ENCODE measurements around the gene WNT2.

WNT2 gene

GRCh38 chr7:117323305-117323850 is 520 bp upstream of the WNT2 start:
- no peak for TF ChIP-seq TOX (CRISPR knock-in tag; IDR thresholded peaks at IDR 0.05; ENCODE audit: borderline replicate concordance)
- no peak for TF ChIP-seq ARNTL (CRISPR knock-in tag; IDR thresholded peaks at IDR 0.05; ENCODE audit: borderline replicate concordance, low read depth)
- no peak for TF ChIP-seq POU6F1 (CRISPR knock-in tag; IDR thresholded peaks at IDR 0.05; ENCODE audit: borderline replicate concordance, low read depth)
- no peak for TF ChIP-seq OSR1 (CRISPR knock-in tag; IDR thresholded peaks at IDR 0.05)
- TF ChIP-seq ZNF8 (CRISPR knock-in tag; IDR thresholded peaks at IDR 0.05) = no peak
- TF ChIP-seq CSDC2 (CRISPR knock-in tag; IDR thresholded peaks at IDR 0.05) = no peak
- no peak for TF ChIP-seq ZNF565 (CRISPR knock-in tag; conservative IDR thresholded peaks at IDR 0.05; ENCODE audit: low read depth)
- no peak for TF ChIP-seq ESRRG (CRISPR knock-in tag; IDR thresholded peaks at IDR 0.05)
- TF ChIP-seq CSRNP3 (CRISPR knock-in tag; IDR thresholded peaks at IDR 0.05) = no peak
- TF ChIP-seq ZC3H10 (CRISPR knock-in tag; IDR thresholded peaks at IDR 0.05) = no peak
- TF ChIP-seq ZFP30 (CRISPR knock-in tag; IDR thresholded peaks at IDR 0.05) = no peak
- TF ChIP-seq BACH2 (CRISPR knock-in tag; IDR thresholded peaks at IDR 0.05; ENCODE audit: borderline replicate concordance) = no peak
- no peak for TF ChIP-seq GLIS3 (CRISPR knock-in tag; IDR thresholded peaks at IDR 0.05)
- no peak for TF ChIP-seq SNAI2 (CRISPR knock-in tag; IDR thresholded peaks at IDR 0.05)
- no peak for TF ChIP-seq ZFP3 (CRISPR knock-in tag; IDR thresholded peaks at IDR 0.05)
- TF ChIP-seq ISL1 (CRISPR knock-in tag; IDR thresholded peaks at IDR 0.05) = no peak
- peak; percentile 21 for ATAC-seq

GRCh38 chr7:117320523-117320922 is 2.3 kb downstream of the WNT2 start:
- ATAC-seq = no peak
- TF ChIP-seq ZFP3 (CRISPR knock-in tag; IDR thresholded peaks at IDR 0.05) (no peak), PPARA (CRISPR knock-in tag; IDR thresholded peaks at IDR 0.05; ENCODE audit: borderline replicate concordance) (no peak), CSDC2 (CRISPR knock-in tag; IDR thresholded peaks at IDR 0.05) (no peak), ISL1 (CRISPR knock-in tag; IDR thresholded peaks at IDR 0.05) (no peak), OSR1 (CRISPR knock-in tag; IDR thresholded peaks at IDR 0.05) (no peak), CSRNP3 (CRISPR knock-in tag; IDR thresholded peaks at IDR 0.05) (no peak), PATZ1 (CRISPR knock-in tag; IDR thresholded peaks at IDR 0.05; ENCODE audit: borderline replicate concordance) (no peak), POU6F1 (CRISPR knock-in tag; IDR thresholded peaks at IDR 0.05; ENCODE audit: borderline replicate concordance, low read depth) (no peak)

- TF ChIP-seq GLIS3 (CRISPR knock-in tag; IDR thresholded peaks at IDR 0.05) (no peak), POU6F1 (CRISPR knock-in tag; IDR thresholded peaks at IDR 0.05; ENCODE audit: borderline replicate concordance, low read depth) (no peak), PATZ1 (CRISPR knock-in tag; IDR thresholded peaks at IDR 0.05; ENCODE audit: borderline replicate concordance) (no peak), SNAI2 (CRISPR knock-in tag; IDR thresholded peaks at IDR 0.05) (no peak), ESRRG (CRISPR knock-in tag; IDR thresholded peaks at IDR 0.05) (no peak), RARB (CRISPR knock-in tag; IDR thresholded peaks at IDR 0.05) (no peak), CREB5 (CRISPR knock-in tag; IDR thresholded peaks at IDR 0.05; ENCODE audit: low read depth) (no peak), OSR1 (CRISPR knock-in tag; IDR thresholded peaks at IDR 0.05) (no peak), ZC3H10 (CRISPR knock-in tag; IDR thresholded peaks at IDR 0.05) (no peak), ZNF565 (CRISPR knock-in tag; conservative IDR thresholded peaks at IDR 0.05; ENCODE audit: low read depth) (no peak), ZNF8 (CRISPR knock-in tag; IDR thresholded peaks at IDR 0.05) (no peak), ARNTL (CRISPR knock-in tag; IDR thresholded peaks at IDR 0.05; ENCODE audit: borderline replicate concordance, low read depth) (no peak)
- ATAC-seq = no peak
Observed at GRCh38 chr7:117319181-117319580, 3.7 kb downstream of the WNT2 start.
